ENCODE results near the gene S100A8. TPM values are rescaled to one million over a fixed set of nuclear protein-coding genes. Genes with fewer than 3 reads are reported as not detected.
A peak's percentile ranks its signal among the peaks of the same experiment; 100 is the strongest.

The S100A8 gene
- total and polyA plus RNA-seq, 5 experiments from 2014 or later, result 1.0 to 12.4 (median 11.6) TPM; not detected in 2

- DNase-seq, result no peak
- Mint-ChIP-seq H3K27ac (no peak overlapping the region), H3K9me3 (no peaks in the 10 kb centered on the region), H3K27me3 (peaks cover 11 to 65% (median 34%) of the 10 kb centered on the region in 5 donors), H3K4me3 (no peak overlapping the region), H3K4me1 (peaks cover 0 to 3% (median 0%) of the 10 kb centered on the region in 4 donors), H3K36me3 (no peaks in the 10 kb centered on the region)
- POLR2A ChIA-PET, result no interaction called here
- no peak for ATAC-seq
These were observed 4.9 kb upstream of the S100A8 start for GRCh38 chr1:153395776-153396175.

DNA sequence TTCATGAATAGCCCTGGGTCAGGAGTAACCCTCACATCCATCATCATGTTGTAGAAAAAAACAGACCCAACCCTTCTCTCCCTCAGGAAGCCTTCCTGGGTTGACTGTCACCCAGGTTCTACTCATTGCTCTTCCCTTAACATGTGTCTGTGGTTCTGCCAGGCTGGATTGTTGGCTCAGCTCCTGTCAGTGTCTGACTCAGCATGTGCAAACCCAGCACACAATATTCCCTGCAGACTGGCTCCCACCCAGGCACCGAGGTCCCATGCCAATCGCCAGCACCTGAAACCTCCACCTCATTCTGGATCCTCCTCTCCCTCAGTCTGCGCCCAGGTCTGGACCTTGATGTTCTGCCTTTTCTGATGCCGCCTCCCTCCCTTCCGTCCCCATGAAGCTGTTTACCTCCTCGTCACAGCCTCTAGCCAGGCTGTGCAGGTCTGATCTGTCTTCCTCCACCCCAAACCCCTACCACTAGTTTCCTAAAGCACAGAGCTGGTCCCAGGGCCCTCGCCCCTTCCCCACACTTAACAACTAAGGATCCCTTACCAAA, 4.3 kb upstream of the S100A8 start:
- Mint-ChIP-seq H3K27ac (no peak overlapping the region), H3K9me3 (no peaks in the 10 kb centered on the region), H3K4me3 (no peak overlapping the region), H3K27me3 (peaks cover 11 to 69% (median 34%) of the 10 kb centered on the region in 5 donors), H3K36me3 (no peaks in the 10 kb centered on the region), H3K4me1 (peaks cover 0 to 3% (median 0%) of the 10 kb centered on the region in 4 donors)
- POLR2A ChIA-PET, result no interaction called here
- DNase-seq, result no peak
- ATAC-seq, result no peak

DNA sequence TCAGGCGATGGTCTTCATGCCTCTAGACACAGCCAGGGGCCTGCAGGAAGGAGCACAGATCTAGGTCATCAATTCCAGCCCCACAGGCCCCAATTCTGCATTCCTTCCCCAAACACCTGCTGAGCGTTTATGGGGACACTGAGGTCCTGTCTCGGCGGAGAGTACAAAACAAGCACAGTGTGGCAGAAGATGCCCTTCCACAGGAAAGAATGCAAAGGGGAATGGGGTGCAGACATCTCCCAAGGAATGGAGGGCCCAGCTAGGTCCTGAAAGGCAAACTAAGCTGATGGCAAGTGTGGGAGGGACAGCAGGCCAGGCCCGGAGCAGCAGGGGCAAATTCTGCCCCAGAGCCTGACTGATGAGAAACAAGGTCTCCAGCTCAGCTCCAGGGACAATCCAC, 3.5 kb upstream of the S100A8 start:
- POLR2A ChIA-PET, result no interaction called here
- Mint-ChIP-seq H3K4me1 (peaks cover 0 to 3% (median 1%) of the 10 kb centered on the region in 4 donors), H3K9me3 (no peaks in the 10 kb centered on the region), H3K27me3 (peaks cover 11 to 69% (median 38%) of the 10 kb centered on the region in 5 donors), H3K36me3 (no peaks in the 10 kb centered on the region), H3K27ac (no peak overlapping the region), H3K4me3 (no peak overlapping the region)
- DNase-seq (no peak), ATAC-seq (no peak)

GRCh38 chr1:153393926-153394325, 3.1 kb upstream of the S100A8 start:
- H3K4me3 Mint-ChIP-seq, result no peak overlapping the region
- H3K27ac Mint-ChIP-seq, result no peak overlapping the region

DNA sequence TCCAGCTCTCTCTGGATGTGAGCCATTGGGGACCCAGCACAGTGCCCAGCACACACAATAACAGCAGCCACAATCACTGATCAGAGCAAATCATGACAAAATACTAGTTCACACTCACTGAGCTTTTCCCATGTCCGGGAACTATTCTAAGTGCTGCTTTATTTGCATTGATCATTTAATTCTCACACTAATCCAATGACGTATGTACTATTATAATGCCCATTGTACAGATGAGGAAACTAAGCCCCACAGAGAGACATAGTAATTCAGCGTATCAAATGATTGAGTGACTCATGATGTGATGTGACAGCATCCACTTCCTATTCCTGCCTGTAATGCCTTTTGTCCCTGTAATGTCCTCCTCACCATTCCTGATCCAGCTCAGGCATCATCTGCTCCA, 1.9 kb upstream of the S100A8 start:
- no peak overlapping the region for H3K27ac Mint-ChIP-seq
- no peaks in the 10 kb centered on the region for H3K9me3 Mint-ChIP-seq
- no peak for DNase-seq
- no peak overlapping the region for H3K4me3 Mint-ChIP-seq
- peaks cover 0 to 3% (median 1%) of the 10 kb centered on the region in 4 donors for H3K4me1 Mint-ChIP-seq
- ATAC-seq, result no peak
- H3K27me3 Mint-ChIP-seq, result peaks cover 11 to 61% (median 35%) of the 10 kb centered on the region in 5 donors
- POLR2A ChIA-PET, result no interaction called here
- H3K36me3 Mint-ChIP-seq, result no peaks in the 10 kb centered on the region

More at GRCh38 chr1:153393926-153394325, 3.1 kb upstream of the S100A8 start:
- Mint-ChIP-seq H3K4me1 (peaks cover 0 to 3% (median 1%) of the 10 kb centered on the region in 4 donors), H3K36me3 (no peaks in the 10 kb centered on the region), H3K27me3 (peaks cover 11 to 67% (median 38%) of the 10 kb centered on the region in 5 donors), H3K9me3 (no peaks in the 10 kb centered on the region)
- no peak for DNase-seq
- no peak for ATAC-seq
- POLR2A ChIA-PET, result no interaction called here

GRCh38 chr1:153392258-153392657, 1.4 kb upstream of the S100A8 start:
- Mint-ChIP-seq H3K9me3 (no peaks in the 10 kb centered on the region), H3K4me3 (no peak overlapping the region), H3K4me1 (peaks cover 0 to 3% (median 1%) of the 10 kb centered on the region in 4 donors), H3K27me3 (peaks cover 10 to 59% (median 33%) of the 10 kb centered on the region in 5 donors), H3K27ac (no peak overlapping the region), H3K36me3 (no peaks in the 10 kb centered on the region)
- DNase-seq (no peak), ATAC-seq (no peak)
- POLR2A ChIA-PET, result no interaction called here

DNA sequence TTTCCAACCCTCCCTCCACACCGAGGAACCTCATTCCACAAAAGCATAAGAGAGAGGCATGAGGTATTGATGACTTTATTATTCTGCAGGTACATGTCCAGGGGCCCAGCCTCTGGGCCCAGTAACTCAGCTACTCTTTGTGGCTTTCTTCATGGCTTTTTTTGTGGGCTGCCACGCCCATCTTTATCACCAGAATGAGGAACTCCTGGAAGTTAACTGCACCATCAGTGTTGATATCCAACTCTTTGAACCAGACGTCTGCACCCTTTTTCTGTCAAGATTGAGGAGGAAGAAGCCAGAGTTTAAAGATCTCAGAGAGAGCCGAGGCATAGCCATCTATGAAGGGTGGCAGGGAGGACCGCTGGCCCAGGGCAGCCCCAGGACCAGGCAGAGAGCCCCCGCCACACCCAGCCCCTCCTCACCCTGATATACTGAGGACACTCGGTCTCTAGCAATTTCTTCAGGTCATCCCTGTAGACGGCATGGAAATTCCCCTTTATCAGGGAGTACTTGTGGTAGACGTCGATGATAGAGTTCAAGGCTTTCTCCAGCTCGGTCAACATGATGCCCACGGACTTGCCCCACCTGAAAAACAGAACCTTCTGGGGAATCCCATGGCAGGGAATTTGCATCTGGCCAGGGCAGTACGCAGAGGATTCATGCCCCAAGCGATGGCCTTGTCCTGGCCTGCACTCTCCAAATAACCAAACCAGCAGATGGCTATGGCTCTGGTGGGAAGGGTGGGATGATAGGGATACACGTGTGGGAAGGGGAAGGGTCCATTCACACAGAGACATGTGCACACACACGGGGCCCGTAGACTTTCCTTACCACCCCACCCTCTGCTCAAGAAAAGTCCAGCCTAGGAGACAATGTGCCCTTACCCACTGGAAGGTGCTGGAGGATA, 647 bp downstream of the S100A8 start:
- peaks cover 0 to 5% (median 2%) of the 10 kb centered on the region in 4 donors for H3K4me1 Mint-ChIP-seq
- POLR2A ChIA-PET, result no interaction called here
- DNase-seq, result no peak
- no peaks in the 10 kb centered on the region for H3K36me3 Mint-ChIP-seq
- H3K9me3 Mint-ChIP-seq, result no peaks in the 10 kb centered on the region
- peaks cover 4 to 38% (median 20%) of the 10 kb centered on the region in 5 donors for H3K27me3 Mint-ChIP-seq
- no peak overlapping the region for H3K4me3 Mint-ChIP-seq
- no peak for ATAC-seq
- H3K27ac Mint-ChIP-seq, result no peak overlapping the region

DNA sequence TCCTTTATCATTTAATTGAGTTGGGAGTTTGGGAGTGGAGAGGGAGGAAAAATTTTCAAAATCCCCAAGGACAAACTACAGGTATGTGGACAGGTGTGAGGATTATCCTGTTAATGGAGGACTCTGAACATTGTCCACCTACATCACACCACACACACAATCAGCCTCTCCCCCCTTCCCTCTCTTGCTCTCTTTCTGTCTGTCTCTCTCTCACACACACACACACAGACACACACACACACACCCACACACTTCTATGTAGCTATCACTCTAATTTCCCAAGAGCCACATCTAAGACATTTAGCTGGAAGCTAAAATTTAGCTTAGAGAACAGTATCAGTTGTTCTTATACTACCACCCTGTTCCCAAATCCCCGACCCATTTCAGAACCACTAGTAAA, 1.5 kb downstream of the S100A8 start:
- DNase-seq (no peak), ATAC-seq (no peak)
- Mint-ChIP-seq H3K9me3 (no peaks in the 10 kb centered on the region), H3K36me3 (no peaks in the 10 kb centered on the region), H3K27ac (no peak overlapping the region), H3K4me1 (peaks cover 0 to 5% (median 3%) of the 10 kb centered on the region in 4 donors), H3K27me3 (peaks cover 4 to 30% (median 17%) of the 10 kb centered on the region in 5 donors), H3K4me3 (no peak overlapping the region)
- POLR2A ChIA-PET, result no interaction called here

DNA sequence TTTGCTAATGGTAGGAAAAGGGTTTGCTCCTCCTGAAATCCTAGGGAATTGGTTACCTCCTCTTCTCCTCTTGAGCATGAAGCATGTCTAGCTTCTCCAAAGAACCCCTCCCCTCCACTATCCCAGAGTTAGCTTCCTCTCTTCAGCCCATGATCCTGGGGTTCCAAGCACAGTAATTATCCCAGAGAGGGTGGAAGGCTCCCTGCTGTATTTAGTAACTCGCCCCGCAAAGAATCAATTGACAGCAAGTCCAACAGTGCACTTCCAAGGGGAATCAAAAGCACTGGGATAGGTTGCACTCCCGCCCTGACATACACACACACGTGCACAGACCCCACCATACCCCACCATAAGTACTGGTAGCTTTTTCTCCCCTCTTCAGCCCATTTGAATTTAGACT, 3.1 kb downstream of the S100A8 start:
- peak overlapping the region in 1 of 10 donors; percentile 18 for H3K27ac Mint-ChIP-seq
- H3K27me3 Mint-ChIP-seq, result peaks cover 0 to 24% (median 10%) of the 10 kb centered on the region in 5 donors
- no peak for ATAC-seq
- H3K36me3 Mint-ChIP-seq, result no peaks in the 10 kb centered on the region
- no peak overlapping the region for H3K4me3 Mint-ChIP-seq
- peaks cover 0 to 4% (median 0%) of the 10 kb centered on the region in 9 donors for H3K9me3 Mint-ChIP-seq
- POLR2A ChIA-PET, result no interaction called here
- no peak for DNase-seq
- H3K4me1 Mint-ChIP-seq, result peaks cover 0 to 5% (median 3%) of the 10 kb centered on the region in 4 donors

DNA sequence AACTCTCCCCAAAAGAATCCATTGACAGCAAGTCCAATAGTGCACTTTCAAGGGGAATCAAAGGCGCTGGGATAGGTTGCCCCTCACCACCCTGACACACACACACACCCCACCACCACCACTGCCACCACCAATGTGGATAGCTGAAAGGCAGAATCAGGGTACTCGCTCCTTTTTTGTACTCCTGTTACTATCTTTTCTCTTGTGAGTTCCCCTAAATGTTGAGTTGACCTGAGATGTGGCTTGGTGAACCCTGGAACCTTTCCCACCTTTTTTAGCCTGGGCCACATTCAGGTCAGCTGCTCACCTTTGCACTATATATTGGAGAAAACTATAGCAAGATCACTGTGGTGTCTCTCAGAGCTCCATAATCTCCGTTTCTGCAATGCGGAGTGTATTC, 3.9 kb downstream of the S100A8 start:
- Mint-ChIP-seq H3K4me3 (no peak overlapping the region), H3K36me3 (peaks cover 0 to 2% (median 1%) of the 10 kb centered on the region in 3 donors), H3K27ac (no peak overlapping the region), H3K4me1 (peaks cover 0 to 5% (median 3%) of the 10 kb centered on the region in 4 donors), H3K9me3 (peaks cover 0 to 12% (median 4%) of the 10 kb centered on the region in 9 donors), H3K27me3 (peaks cover 0 to 28% (median 10%) of the 10 kb centered on the region in 5 donors)
- POLR2A ChIA-PET, result no interaction called here
- no peak for ATAC-seq
- no peak for DNase-seq

DNA sequence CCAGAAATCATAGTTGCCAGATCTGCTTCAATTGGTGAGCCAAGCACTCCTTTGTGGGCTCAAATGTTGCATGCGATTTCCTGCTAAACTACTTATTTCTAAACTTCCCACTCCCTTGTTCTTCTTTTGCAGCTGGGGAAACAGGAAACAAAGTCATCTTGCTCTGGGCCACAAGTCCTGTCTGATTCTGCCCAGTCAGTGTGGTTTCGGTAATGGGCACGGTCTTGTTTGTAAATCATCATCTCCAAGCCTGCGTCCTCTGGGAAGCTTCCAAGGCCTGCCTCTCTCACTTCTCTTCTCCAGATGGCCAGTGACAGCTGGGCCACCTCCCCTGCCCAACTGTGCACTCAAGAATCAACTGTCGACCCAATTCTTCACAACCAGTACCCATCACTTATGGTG, 4.4 kb downstream of the S100A8 start:
- Mint-ChIP-seq H3K27ac (no peak overlapping the region), H3K4me1 (peaks cover 0 to 5% (median 3%) of the 10 kb centered on the region in 4 donors), H3K9me3 (peaks cover 0 to 17% (median 8%) of the 10 kb centered on the region in 9 donors), H3K27me3 (peaks cover 0 to 29% (median 12%) of the 10 kb centered on the region in 5 donors), H3K4me3 (no peak overlapping the region), H3K36me3 (peaks cover 0 to 7% (median 6%) of the 10 kb centered on the region in 3 donors)
- POLR2A ChIA-PET, result no interaction called here
- DNase-seq (no peak), ATAC-seq (no peak)

GRCh38 chr1:153384958-153385580, 5.8 kb downstream of the S100A8 start:
- Mint-ChIP-seq H3K27me3 (peaks cover 2 to 25% (median 14%) of the 10 kb centered on the region in 5 donors), H3K27ac (no peak overlapping the region), H3K4me3 (no peak overlapping the region), H3K36me3 (peaks cover 0 to 14% (median 6%) of the 10 kb centered on the region in 3 donors), H3K4me1 (peaks cover 0 to 5% (median 3%) of the 10 kb centered on the region in 4 donors), H3K9me3 (peaks cover 0 to 24% (median 16%) of the 10 kb centered on the region in 9 donors)
- ATAC-seq, result no peak
- POLR2A ChIA-PET, result no interaction called here
- no peak for DNase-seq

GRCh38 chr1:153380711-153381110, 10.2 kb downstream of the S100A8 start:
- peaks cover 2 to 19% (median 6%) of the 10 kb centered on the region in 3 donors for H3K36me3 Mint-ChIP-seq
- no peak for DNase-seq
- peaks cover 0 to 29% (median 16%) of the 10 kb centered on the region in 9 donors for H3K9me3 Mint-ChIP-seq
- ATAC-seq, result no peak
- POLR2A ChIA-PET, result no interaction called here
- peaks cover 0 to 1% (median 0%) of the 10 kb centered on the region in 4 donors for H3K4me1 Mint-ChIP-seq
- peaks cover 12 to 43% (median 25%) of the 10 kb centered on the region in 5 donors for H3K27me3 Mint-ChIP-seq
- no peak overlapping the region for H3K4me3 Mint-ChIP-seq
- H3K27ac Mint-ChIP-seq, result no peak overlapping the region
